ENCODE data around the gene DNAH14. TPM values are rescaled to one million over a fixed set of nuclear protein-coding genes. Genes with fewer than 3 reads are reported as not detected.

DNAH14 gene
- total and polyA plus RNA-seq, 2 of the 8 experiments (the other 6 are each of a cell fraction or from before 2014, with no cell fraction given): 8.4 to 40.7 TPM

DNA sequence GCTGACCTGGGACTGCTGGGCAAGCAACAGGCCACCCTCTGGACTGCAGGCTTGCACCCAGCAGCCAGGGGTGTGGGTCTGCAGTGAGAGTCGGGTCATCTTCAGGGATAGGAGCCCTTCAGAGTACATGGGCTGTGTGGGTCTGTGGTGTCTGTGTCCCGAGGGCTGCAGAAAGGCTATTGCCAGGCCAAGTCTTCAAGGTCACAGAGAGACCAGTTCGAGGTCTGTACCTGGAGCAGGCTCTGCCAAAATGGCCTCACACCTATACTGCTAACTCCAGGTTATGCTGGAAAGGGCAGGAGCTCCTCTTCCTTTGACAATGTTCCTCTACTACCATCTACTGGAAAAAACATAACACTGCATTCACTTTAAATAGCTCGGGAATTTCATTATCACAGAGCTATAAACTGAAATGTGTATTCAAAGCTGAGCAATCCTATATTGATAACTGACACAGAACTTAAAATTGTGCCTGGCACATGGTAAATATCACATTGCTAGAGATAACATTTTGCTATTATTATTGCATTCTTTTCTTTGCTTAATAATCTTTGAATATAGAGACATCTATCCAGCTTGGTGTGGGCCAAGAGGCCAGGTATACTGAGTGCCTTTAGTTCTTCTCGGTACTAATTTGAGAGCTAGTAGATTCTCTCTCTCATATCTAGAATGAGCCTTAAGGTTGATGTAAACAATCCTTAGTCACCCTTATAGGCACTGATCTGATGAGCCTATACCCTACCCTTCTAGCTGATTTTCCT lies 6.9 kb upstream of the DNAH14 start:
- FAIRE-seq: peak; percentile 92
- Histone ChIP-seq H3K23me2 (ENCODE audit: low read depth, low read length) (no peaks in the 10 kb centered on the region), H4K91ac (replicated peaks; ENCODE audit: insufficient read length, low read length) (no peak overlapping the region), H3K4me1 (replicated peaks in 1 of 4; ENCODE audit: control insufficient read depth in 3 of 4, insufficient read depth in 4 of 4, low read length in 3 of 4) (0 out of 7 replicates have a peak, but pooled peaks cover 0 to 2% (median 0%) of the 10 kb centered on the region in 4 experiments), H3K14ac (ENCODE audit: insufficient read length) (no peak overlapping the region), H3K79me1 (ENCODE audit: low read depth, low read length) (no peaks in the 10 kb centered on the region), H3K4me3 (ENCODE audit: extremely low read depth in 1 of 4, insufficient read depth in 2 of 4, low read depth in 3 of 4, low read length in 4 of 4) (no peak overlapping the region), H3K4me2 (ENCODE audit: insufficient read depth in 1 of 2, low read depth in 2 of 2, low read length in 2 of 2) (no peak overlapping the region), H3K18ac (ENCODE audit: extremely low read depth, low read length) (no peak overlapping the region), H2BK5ac (ENCODE audit: low read depth, low read length) (no peak overlapping the region), H3K27ac (ENCODE audit: low read depth, low read length) (no peak overlapping the region), H4K5ac (ENCODE audit: insufficient read length, low read depth, low read length) (no peak overlapping the region), H3K9me3 (ENCODE audit: insufficient read depth in 2 of 2, low read depth in 1 of 2, low read length in 1 of 2) (no peaks in the 10 kb centered on the region), H3K79me2 (ENCODE audit: control insufficient read depth in 1 of 2, insufficient read depth in 2 of 2, low read length in 2 of 2) (no peaks in the 10 kb centered on the region), H3K27me3 (replicated peaks in 1 of 4; ENCODE audit: control insufficient read depth in 3 of 4, extremely low read depth in 1 of 4, insufficient read depth in 3 of 4, low read length in 3 of 4) (no peaks in the 10 kb centered on the region), H3K56ac (replicated peaks; ENCODE audit: insufficient read length, low read depth, low read length) (no peak overlapping the region), H2BK20ac (ENCODE audit: low read length) (no peak overlapping the region), H2BK12ac (ENCODE audit: low read depth, low read length) (no peak overlapping the region), H4K20me1 (replicated peaks in 1 of 2; ENCODE audit: control insufficient read depth in 1 of 2, insufficient read depth in 2 of 2, low read length in 2 of 2) (no peaks in the 10 kb centered on the region), H2BK15ac (ENCODE audit: low read length) (no peak overlapping the region), H2AK5ac (ENCODE audit: low read depth, low read length) (no peak overlapping the region), H2AFZ (ENCODE audit: low read length) (peak overlapping the region; percentile 81; the same call in 1 of the 2 replicates), H4K8ac (ENCODE audit: extremely low read depth, insufficient read depth, low read length) (peak overlapping the region; percentile 81; the same call in 1 of the 2 replicates), H2BK120ac (replicated peaks; ENCODE audit: low read depth, low read length) (no peak overlapping the region), H3K23ac (ENCODE audit: insufficient read length) (no peak overlapping the region), H3K36me3 (ENCODE audit: control insufficient read depth in 2 of 4, insufficient read depth in 4 of 4, low read length in 3 of 4) (no peaks in the 10 kb centered on the region), H3K9ac (replicated peaks in 1 of 4; ENCODE audit: extremely low read depth in 1 of 4, low read depth in 3 of 4, low read length in 3 of 4) (no peak overlapping the region), H3K4ac (replicated peaks; ENCODE audit: insufficient read length, low read depth, low read length) (no peak overlapping the region)
- 54% methylated on average over 5 of the region's 5 CpGs; no CpG with 5 or more reads in 1 of the 2 experiments for WGBS, 2 experiments (ENCODE audit: extremely low coverage in 1 of 2, insufficient coverage in 1 of 2, insufficient read length in 1 of 2, insufficient replicate concordance in 2 of 2, low coverage in 1 of 2, low lambda C conversion rate in 2 of 2, missing lambda C conversion rate in 1 of 2)
- ChIA-PET POLR2A (ENCODE audit: partially characterized antibody) (no interaction called here), CTCF (ENCODE audit: partially characterized antibody) (interaction anchor here (0.6 to 6.1 kb wide), 69 partner anchors 8 to 586 kb away, joined by 3 to 78 read pairs (median 4); no protein-coding TSS in a partner anchor)
- peak in 1 of 2 experiments; percentile 54 for DNase-seq (ENCODE audit: low read depth in 1 of 2, low spot score in 2 of 2)

Measured in H1 (cell line).